Motor neuron (in vitro differentiated cells): ENCODE results near the gene CRYBB2. TPM values are rescaled to one million over a fixed set of nuclear protein-coding genes. Genes with fewer than 3 reads are reported as not detected.
A peak's percentile ranks its signal among the peaks of the same experiment; 100 is the strongest.

ENCODE experiments used
- ATAC-seq, 8 experiments: fragments of 200-7000 bp; cut with Tn5 transposase; replicated peaks in 6 of 8; 2 replicates each; pipeline ENCODE4 v1.8.0; 2021; ENCODE audit warnings: mild to moderate bottlenecking in 8 of 8, moderate library complexity in 8 of 8
- H3K27ac ChIP-seq, 2 donors: fragments of 250-450 bp; sonication (Bioruptor Pico); 2 replicates each; pipeline ENCODE4 v1.9.0; 2021; ENCODE audit warnings: antibody characterized with exemption in 2 of 2, mild to moderate bottlenecking in 2 of 2, moderate library complexity in 1 of 2
- H3K4me1 ChIP-seq, 2 donors: fragments of 250-450 bp; sonication (Bioruptor Pico); replicated peaks in 1 of 2; 2 replicates each; pipeline ENCODE4 v1.6.1; 2021; ENCODE audit warnings: antibody characterized with exemption in 2 of 2, mild to moderate bottlenecking in 2 of 2, moderate library complexity in 1 of 2
- H3K4me3 ChIP-seq, 5 donors: fragments of 250-450 bp; sonication (Bioruptor Pico); 2 replicates each; pipeline ENCODE4 v1.9.0; 2021; ENCODE audit warnings: antibody characterized with exemption in 5 of 5, mild to moderate bottlenecking in 5 of 5, moderate library complexity in 4 of 5
- WGBS, 10 experiments: fragments of 450-650 bp; shearing (Covaris generic); methylation state at CpG; one replicate each; pipeline ENCODE4 v1.0.0; 2022; 5-methylcytosine and 5-hydroxymethylcytosine counted together
- in situ Hi-C, 9 experiments: fragments of 400-800 bp; cut with MboI; loops; one replicate each; pipeline ENCODE4 v1.15.0; 2021; ENCODE audit warnings: low sequenced_read_pairs in 9 of 9, low pct_unique_long_range_greater_than_20kb in 2 of 9; ENCODE audit not compliant: unreplicated experiment in 9 of 9
- total RNA-seq, 8 experiments: library from RNA; unstranded; fragments of 300-600 nt; gene quantifications; 2 replicates each; pipeline versions ENCODE4 v1.2.3 to v1.2.4, GENCODE V29; 2022

Gene CRYBB2
- total RNA-seq, 8 experiments from 2014 or later = 0.29 to 0.64 (median 0.33) TPM; not detected in 5

GRCh38 chr22:25182131-25183110, 37.0 kb upstream of the CRYBB2 start:
- 14 to 100% (median 95%) methylated on average over 2 to 7 of the region's 10 CpGs; no CpG with 5 or more reads in 1 of the 10 experiments for WGBS, 10 experiments
- Histone ChIP-seq H3K4me1 (no peaks in the 10 kb centered on the region), H3K4me3 (no peak overlapping the region), H3K27ac (no peak overlapping the region)
- no peak for ATAC-seq
- in situ Hi-C loops = loop anchor here in 1 of 9 experiments (25.0 kb wide), 1 partner anchor 245 kb away; the partner anchor contains the start of gene LHFPL7

GRCh38 chr22:25183949-25184619, 35.4 kb upstream of the CRYBB2 start:
- H3K4me3 ChIP-seq = no peak overlapping the region
- no peak overlapping the region for H3K27ac ChIP-seq
- no peaks in the 10 kb centered on the region for H3K4me1 ChIP-seq
- no peak for ATAC-seq
- WGBS, 10 experiments = 20 to 100% (median 73%) methylated on average over 1 to 6 of the region's 12 CpGs; no CpG with 5 or more reads in 2 of the 10 experiments
- in situ Hi-C loops = loop anchor here in 1 of 9 experiments (25.0 kb wide), 1 partner anchor 247 kb away; the partner anchor contains the start of gene LHFPL7

GRCh38 chr22:25186140-25186539, 33.3 kb upstream of the CRYBB2 start:
- Histone ChIP-seq H3K4me1 (no peaks in the 10 kb centered on the region), H3K4me3 (no peak overlapping the region), H3K27ac (no peak overlapping the region)
- ATAC-seq = no peak
- WGBS, 10 experiments = 0 to 100% (median 60%) methylated on average over 1 to 3 of the region's 3 CpGs; no CpG with 5 or more reads in 6 of the 10 experiments
- in situ Hi-C loops = loop anchor here in 1 of 9 experiments (25.0 kb wide), 1 partner anchor 249 kb away; the partner anchor contains the start of gene LHFPL7

- ATAC-seq = no peak
- no peak overlapping the region for H3K4me3 ChIP-seq
- in situ Hi-C loops = loop anchor here in 1 of 9 experiments (25.0 kb wide), 1 partner anchor 250 kb away; the partner anchor contains the start of gene LHFPL7
- no peaks in the 10 kb centered on the region for H3K4me1 ChIP-seq
- WGBS, 10 experiments = 30 to 100% (median 91%) methylated on average over 1 to 6 of the region's 6 CpGs; no CpG with 5 or more reads in 1 of the 10 experiments
- no peak overlapping the region for H3K27ac ChIP-seq
Measured at GRCh38 chr22:25187469-25187868, 32.0 kb upstream of the CRYBB2 start.

GRCh38 chr22:25192406-25192805, 27.0 kb upstream of the CRYBB2 start:
- in situ Hi-C loops = loop anchor here in 1 of 9 experiments (25.0 kb wide), 1 partner anchor 255 kb away; the partner anchor contains the start of gene LHFPL7
- H3K4me1 ChIP-seq = peaks cover 2 to 3% of the 10 kb centered on the region in 2 donors
- no peak overlapping the region for H3K4me3 ChIP-seq
- H3K27ac ChIP-seq = no peak overlapping the region
- WGBS, 10 experiments = 0 to 93% (median 52%) methylated on average over 1 to 8 of the region's 12 CpGs; no CpG with 5 or more reads in 3 of the 10 experiments
- ATAC-seq = no peak

GRCh38 chr22:25193130-25193529, 26.3 kb upstream of the CRYBB2 start:
- H3K27ac ChIP-seq = no peak overlapping the region
- in situ Hi-C loops = loop anchor here in 1 of 9 experiments (25.0 kb wide), 1 partner anchor 256 kb away; the partner anchor contains the start of gene LHFPL7
- ATAC-seq = no peak
- H3K4me3 ChIP-seq = no peak overlapping the region
- 38 to 97% (median 68%) methylated on average over 2 to 4 of the region's 4 CpGs; no CpG with 5 or more reads in 1 of the 10 experiments for WGBS, 10 experiments
- peaks cover 2 to 6% of the 10 kb centered on the region in 2 donors for H3K4me1 ChIP-seq

GRCh38 chr22:25193548-25193947, 25.9 kb upstream of the CRYBB2 start:
- Histone ChIP-seq H3K4me3 (no peak overlapping the region), H3K4me1 (peaks cover 2 to 6% of the 10 kb centered on the region in 2 donors), H3K27ac (no peak overlapping the region)
- WGBS, 10 experiments = 17 to 100% (median 73%) methylated on average over 1 to 3 of the region's 3 CpGs; no CpG with 5 or more reads in 3 of the 10 experiments
- in situ Hi-C loops = loop anchor here in 1 of 9 experiments (25.0 kb wide), 1 partner anchor 256 kb away; the partner anchor contains the start of gene LHFPL7
- no peak for ATAC-seq

- in situ Hi-C loops = loop anchor here in 1 of 9 experiments (25.0 kb wide), 1 partner anchor 259 kb away; the partner anchor contains the start of gene LHFPL7
- WGBS, 10 experiments = 30 to 100% (median 90%) methylated on average over 1 to 5 of the region's 5 CpGs; no CpG with 5 or more reads in 2 of the 10 experiments
Measured at GRCh38 chr22:25196326-25196725, 23.1 kb upstream of the CRYBB2 start.

GRCh38 chr22:25197340-25197739, 22.1 kb upstream of the CRYBB2 start:
- WGBS, 10 experiments = 0 to 90% (median 66%) methylated on average over 1 to 3 of the region's 4 CpGs; no CpG with 5 or more reads in 3 of the 10 experiments
- Histone ChIP-seq H3K27ac (no peak overlapping the region), H3K4me1 (peaks cover 6% of the 10 kb centered on the region in 2 donors), H3K4me3 (no peak overlapping the region)
- in situ Hi-C loops = loop anchor here in 1 of 9 experiments (25.0 kb wide), 1 partner anchor 260 kb away; the partner anchor contains the start of gene LHFPL7
- peak in 5 of 8 experiments; percentile 72 to 88 (median 77) for ATAC-seq

More at GRCh38 chr22:25196326-25196725, 23.1 kb upstream of the CRYBB2 start:
- Histone ChIP-seq H3K4me1 (peaks cover 6% of the 10 kb centered on the region in 2 donors), H3K27ac (no peak overlapping the region), H3K4me3 (no peak overlapping the region)
- ATAC-seq = no peak

GRCh38 chr22:25199731-25200520, 19.5 kb upstream of the CRYBB2 start, which contains the start of gene CRYBB3:
Gene CRYBB3 (plus strand): TSS chr22:25199858. CDS start chr22:25201397, 1,539 bp downstream.
- in situ Hi-C loops = loop anchor here in 3 of 9 experiments (25.0 kb wide), 2 partner anchors 263 to 562 kb away; partner anchors contain the start of gene LHFPL7 (in 1 of the 3)
- WGBS, 10 experiments = 20 to 60% methylated on average over 1 to 3 of the region's 17 CpGs; no CpG with 5 or more reads in 8 of the 10 experiments

GRCh38 chr22:25200967-25201366, 18.5 kb upstream of the CRYBB2 start:
- in situ Hi-C loops = loop anchor here in 2 of 9 experiments (25.0 kb wide), 1 partner anchor 561 kb away; no protein-coding TSS in a partner anchor
- Histone ChIP-seq H3K4me1 (peaks cover 3 to 6% of the 10 kb centered on the region in 2 donors), H3K4me3 (no peak overlapping the region), H3K27ac (no peak overlapping the region)
- WGBS, 10 experiments = 29 to 90% (median 75%) methylated on average over 1 to 3 of the region's 7 CpGs; no CpG with 5 or more reads in 6 of the 10 experiments
- no peak for ATAC-seq

More at GRCh38 chr22:25199731-25200520, 19.5 kb upstream of the CRYBB2 start, which contains the start of gene CRYBB3:
- Histone ChIP-seq H3K4me1 (peaks cover 3 to 6% of the 10 kb centered on the region in 2 donors), H3K27ac (no peak within 1 kb of the TSS), H3K4me3 (no peak within 1 kb of the TSS)
- ATAC-seq = peak in 4 of 8 experiments; percentile 25 to 48 (median 36)
